Measurements from ENCODE around the gene PAGE4.
A peak's percentile ranks its signal among the peaks of the same experiment; 100 is the strongest.

The PAGE4 gene

DNA sequence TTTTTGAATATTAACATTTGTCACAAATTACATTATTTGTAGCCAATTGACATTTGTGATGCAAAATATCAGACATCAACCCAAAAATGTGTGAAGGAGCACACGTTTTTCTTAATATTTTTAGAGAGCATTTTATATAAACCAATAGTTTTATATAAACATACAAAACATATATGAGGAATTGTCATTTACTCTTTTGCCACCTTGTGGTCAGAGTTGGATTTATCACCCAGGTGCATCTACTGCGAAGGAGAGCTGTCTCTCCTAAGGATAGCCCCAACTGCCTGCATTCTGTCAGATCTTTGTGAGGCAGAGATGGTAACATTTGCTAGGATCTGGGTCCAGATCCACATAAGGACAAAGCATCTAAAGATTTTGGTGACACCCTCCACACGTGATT, 47.6 kb downstream of the PAGE4 start:
- no peak for DNase-seq (ENCODE audit: low spot score)

DNA sequence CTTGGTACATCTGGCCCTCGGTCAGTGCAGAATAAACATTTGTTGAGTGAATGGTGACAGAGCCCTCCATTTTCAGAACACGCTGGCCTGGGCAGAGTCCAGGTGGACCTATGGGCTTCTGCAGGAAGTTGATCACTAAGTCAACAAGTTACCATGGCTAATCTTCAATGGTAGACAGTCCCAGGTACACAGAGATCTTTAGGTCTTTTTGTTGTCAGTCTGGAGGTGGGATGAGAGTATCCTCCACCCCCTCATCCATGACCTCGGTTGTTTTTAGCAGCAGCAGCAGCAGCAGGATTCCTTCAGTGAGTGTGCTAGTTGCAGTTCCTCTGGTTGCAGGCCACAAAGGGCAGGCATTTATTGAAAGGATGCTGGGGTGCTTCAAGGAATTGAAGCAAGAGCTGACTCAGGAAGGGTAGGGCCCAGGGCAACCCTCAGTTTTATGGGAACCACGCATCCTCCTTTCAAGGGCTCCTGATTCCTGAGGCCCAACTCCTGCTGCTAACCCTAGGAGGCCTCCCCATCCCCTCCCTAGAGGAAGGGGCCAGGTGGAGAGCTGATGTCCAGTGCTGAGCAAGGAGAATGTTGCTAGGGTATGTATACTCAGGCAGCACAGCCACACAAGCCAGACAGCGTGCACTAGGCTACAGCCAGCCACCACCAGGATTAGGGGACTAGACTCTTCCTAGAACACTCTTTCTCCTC, 48.4 kb downstream of the PAGE4 start:
- DNase-seq (ENCODE audit: low spot score): no peak

DNA sequence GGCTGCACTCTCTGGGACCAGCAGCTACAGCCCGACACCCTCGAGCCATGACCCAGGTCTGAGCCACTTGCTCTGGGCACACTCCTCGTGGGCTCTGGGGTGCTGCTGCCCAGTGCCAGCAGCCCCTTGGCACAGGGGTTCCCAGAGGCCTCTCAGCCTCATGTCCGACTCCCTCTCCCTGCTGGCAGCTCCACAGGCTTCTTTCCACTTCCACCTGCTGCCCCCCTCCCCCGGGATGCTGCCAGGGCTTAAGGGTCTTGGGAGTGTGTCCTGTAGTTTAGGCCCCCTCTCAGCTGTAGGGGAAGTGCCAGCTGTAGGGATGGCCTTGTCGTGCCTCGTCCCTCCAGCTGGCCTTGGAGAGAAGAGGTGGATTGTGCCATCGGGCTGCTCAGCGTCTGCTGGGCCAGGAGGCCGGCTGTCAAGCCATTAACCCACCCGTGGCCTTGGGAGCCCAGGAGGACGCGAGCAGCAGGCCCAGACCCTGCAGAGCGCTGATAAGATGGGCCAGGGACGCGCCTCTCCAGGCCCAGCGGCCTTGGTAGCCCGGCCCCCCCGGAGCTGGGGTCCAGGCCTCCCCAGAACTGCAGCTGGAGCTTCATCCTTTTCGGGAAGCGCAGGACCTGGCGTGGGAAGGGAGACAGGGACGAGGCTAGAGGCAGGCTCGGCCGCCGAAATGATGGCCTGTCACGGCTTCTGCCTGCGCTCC, 49.2 kb downstream of the PAGE4 start:
- DNase-seq (ENCODE audit: low spot score): no peak

DNA sequence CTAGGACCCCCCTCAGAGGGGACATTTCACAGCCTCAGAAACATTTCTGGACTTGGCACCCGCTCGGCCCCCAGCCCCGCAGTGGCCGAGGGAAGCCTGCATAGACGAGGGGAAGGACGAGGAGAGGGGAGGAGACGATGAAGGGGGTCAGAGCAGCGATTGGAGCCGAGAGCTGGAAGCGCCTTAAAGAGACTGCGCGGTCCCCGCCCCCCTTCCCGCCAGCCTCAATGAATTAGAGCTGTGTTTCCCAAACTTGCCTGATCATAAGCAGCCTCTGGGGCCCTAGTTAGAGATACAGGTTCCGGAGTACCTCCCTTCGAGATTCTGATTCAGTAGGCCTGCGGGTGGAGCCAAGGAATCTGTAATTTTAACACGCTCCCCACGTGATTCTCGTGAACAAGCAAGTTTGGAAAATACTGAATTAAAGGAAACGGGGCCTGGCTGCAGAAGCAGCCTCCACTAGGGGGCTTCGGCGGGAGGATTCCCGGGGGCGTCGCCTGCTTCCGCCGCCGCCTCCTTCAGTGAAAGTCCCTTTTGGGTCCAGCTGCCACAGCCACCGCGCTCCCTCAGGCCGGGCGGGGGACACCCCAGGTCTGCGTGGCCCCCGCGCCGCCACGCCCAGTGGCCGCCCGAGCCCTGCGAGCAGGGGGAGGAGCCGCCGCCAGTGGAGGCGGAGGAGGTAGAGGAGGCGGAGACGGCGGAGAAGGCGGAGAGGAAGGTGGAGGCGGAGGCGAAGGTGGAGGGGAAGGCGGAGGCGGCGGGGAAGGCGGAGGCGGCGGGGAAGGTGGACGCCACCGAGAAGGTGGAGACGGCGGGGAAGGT, 49.9 kb downstream of the PAGE4 start, which contains the start of gene USP27X:
TSS of gene USP27X (plus strand) at position 651 of the 822 bp plus-strand sequence. CDS start 824 bp downstream, outside the sequence.
- peak; percentile 81 for DNase-seq (ENCODE audit: low spot score)

DNA sequence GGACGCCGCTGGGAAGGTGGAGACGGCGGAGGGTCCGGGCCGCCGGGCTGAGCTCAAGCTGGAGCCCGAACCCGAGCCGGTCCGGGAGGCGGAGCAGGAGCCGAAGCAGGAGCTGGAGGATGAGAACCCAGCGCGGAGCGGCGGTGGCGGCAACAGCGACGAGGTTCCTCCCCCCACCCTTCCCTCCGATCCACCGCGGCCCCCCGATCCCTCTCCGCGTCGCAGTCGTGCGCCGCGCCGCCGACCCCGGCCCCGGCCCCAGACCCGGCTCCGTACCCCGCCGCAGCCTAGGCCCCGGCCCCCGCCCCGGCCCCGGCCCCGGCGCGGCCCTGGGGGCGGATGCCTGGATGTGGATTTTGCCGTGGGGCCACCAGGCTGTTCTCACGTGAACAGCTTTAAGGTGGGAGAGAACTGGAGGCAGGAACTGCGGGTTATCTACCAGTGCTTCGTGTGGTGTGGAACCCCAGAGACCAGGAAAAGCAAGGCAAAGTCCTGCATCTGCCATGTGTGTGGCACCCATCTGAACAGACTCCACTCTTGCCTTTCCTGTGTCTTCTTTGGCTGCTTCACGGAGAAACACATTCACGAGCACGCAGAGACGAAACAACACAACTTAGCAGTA, 50.7 kb downstream of the PAGE4 start:
- DNase-seq (ENCODE audit: low spot score): no peak

DNA sequence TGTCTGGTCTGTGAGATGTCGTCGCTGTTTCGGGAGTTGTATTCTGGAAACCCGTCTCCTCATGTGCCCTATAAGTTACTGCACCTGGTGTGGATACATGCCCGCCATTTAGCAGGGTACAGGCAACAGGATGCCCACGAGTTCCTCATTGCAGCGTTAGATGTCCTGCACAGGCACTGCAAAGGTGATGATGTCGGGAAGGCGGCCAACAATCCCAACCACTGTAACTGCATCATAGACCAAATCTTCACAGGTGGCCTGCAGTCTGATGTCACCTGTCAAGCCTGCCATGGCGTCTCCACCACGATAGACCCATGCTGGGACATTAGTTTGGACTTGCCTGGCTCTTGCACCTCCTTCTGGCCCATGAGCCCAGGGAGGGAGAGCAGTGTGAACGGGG, 51.6 kb downstream of the PAGE4 start:
- DNase-seq (ENCODE audit: low spot score): no peak

Data from left forelimb (tissue), 1 donor.